Activated CD4-positive, alpha-beta T cell treated with anti-CD3 and anti-CD28 coated beads, Interleukin-2, Interleukin-4, amounts not matched to agents 100 ng/mL and 50 ng/mL, durations not matched to agents 16 hours and 8 hours (primary cell): ENCODE data around the gene TAPBPL.
A peak's percentile ranks its signal among the peaks of the same experiment; 100 is the strongest.
"Not testable (repeated sequence)": the region's sequence is repeated elsewhere in the genome, so short reads cannot be mapped to it uniquely, and the experiment has no call there.

Experiments used
- DNase-seq: peaks from one replicate; pipeline ENCODE4 v3.0.0-alpha.2; 2020; ENCODE audit warnings: low spot score

TAPBPL gene

GRCh38 chr12:6490673-6491072, 38.8 kb downstream of the TAPBPL start:
- DNase-seq = not testable (repeated sequence)

- peak; percentile 96 for DNase-seq
These were observed 41.1 kb downstream of the TAPBPL start, which contains the start of gene MRPL51 for GRCh38 chr12:6492838-6493496. Gene MRPL51 (minus strand): TSS chr12:6493262. CDS start chr12:6493136, 126 bp downstream.

GRCh38 chr12:6493497-6494257, 41.8 kb downstream of the TAPBPL start, which contains the start of gene NCAPD2:
Gene NCAPD2 (plus strand): TSS chr12:6494102. CDS start chr12:6495099, 997 bp downstream.
- DNase-seq = peak; percentile 98

GRCh38 chr12:6494258-6494743, 42.5 kb downstream of the TAPBPL start:
- no peak for DNase-seq

GRCh38 chr12:6494968-6495367, 43.1 kb downstream of the TAPBPL start:
- peak; percentile 6 for DNase-seq

- DNase-seq = not testable (repeated sequence)
These were observed 45.4 kb downstream of the TAPBPL start for GRCh38 chr12:6497291-6497690.

GRCh38 chr12:6500466-6500865, 48.6 kb downstream of the TAPBPL start:
- no peak for DNase-seq

- no peak for DNase-seq
These were observed 55.5 kb downstream of the TAPBPL start for GRCh38 chr12:6507102-6507998.

GRCh38 chr12:6508087-6508486, 56.2 kb downstream of the TAPBPL start:
- DNase-seq = no peak
